GM04504 (cell line): ENCODE results near the gene GDF15.

Source experiments
- DNase-seq: peaks from one replicate; pipeline ENCODE4 v3.0.0-alpha.2; 2012; ENCODE audit warnings: low read depth

The GDF15 gene

DNA sequence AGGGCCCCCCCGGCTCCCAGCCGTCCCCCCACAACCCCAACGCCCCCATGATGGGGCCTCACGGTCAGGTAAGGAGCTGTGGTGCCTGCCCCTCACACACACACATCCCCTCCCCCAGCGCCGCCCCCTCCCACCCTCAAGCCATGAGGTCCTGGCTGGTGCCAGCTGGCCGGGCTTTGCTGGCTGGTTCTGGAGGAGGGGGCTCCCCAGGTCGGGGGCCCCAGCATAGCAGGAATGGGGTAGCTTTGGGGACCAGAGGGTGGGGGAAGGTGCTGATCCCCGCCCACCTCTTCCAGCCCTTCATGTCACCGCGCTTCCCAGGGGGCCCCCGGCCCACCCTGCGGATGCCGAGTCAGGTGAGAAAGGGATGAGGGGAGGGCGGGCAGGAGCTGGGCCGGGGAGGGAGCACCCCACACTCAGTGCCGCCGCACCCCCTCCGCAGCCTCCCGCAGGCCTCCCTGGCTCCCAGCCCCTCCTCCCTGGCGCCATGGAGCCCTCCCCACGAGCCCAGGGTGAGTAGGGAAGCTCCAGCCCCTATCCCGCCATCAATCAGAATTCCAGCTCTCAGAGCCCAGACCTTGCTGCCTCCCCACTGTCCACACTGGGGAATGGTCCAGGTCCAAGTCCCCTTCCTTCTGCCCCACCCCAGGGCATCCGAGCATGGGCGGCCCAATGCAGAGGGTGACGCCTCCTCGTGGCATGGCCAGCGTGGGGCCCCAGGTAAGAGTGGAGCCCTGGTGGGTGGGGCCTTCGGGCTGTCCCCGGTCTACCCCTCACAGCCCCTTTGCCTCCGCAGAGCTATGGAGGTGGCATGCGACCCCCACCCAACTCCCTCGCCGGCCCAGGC, 45.6 kb downstream of the GDF15 start:
- DNase-seq, result no peak

DNA sequence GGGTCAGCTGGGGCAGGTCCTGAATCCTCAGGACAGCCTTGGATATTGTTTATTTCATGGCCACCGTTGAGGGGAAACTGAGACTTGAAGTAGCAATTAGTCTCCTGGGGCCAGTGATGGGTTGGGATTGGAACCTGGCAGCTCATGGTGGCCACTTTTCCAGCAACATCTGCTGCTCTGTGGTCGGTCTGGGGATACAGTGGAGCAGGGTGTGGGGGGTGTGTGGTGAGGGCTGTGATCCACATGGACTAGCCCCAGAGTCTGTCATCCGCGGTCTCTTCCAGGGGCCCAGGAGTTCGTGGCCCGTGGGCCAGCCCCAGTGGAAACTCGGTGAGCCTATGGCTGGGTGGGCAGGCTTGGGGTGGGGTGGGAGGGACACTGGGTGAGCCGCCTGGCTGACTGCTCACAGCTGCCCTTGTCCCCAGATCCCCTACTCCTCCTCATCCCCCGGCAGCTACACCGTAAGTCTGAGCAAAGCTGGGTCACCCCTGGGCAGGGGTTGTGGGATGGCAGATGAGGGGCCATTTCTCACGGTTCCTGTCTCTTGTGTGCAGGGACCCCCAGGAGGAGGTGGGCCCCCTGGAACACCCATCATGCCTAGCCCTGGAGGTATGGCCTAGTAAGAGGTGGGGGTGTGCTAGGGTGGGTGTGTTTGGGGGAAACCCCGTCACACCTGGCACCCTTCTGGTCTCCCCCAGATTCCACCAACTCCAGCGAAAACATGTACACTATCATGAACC, 46.5 kb downstream of the GDF15 start:
- no peak for DNase-seq

DNA sequence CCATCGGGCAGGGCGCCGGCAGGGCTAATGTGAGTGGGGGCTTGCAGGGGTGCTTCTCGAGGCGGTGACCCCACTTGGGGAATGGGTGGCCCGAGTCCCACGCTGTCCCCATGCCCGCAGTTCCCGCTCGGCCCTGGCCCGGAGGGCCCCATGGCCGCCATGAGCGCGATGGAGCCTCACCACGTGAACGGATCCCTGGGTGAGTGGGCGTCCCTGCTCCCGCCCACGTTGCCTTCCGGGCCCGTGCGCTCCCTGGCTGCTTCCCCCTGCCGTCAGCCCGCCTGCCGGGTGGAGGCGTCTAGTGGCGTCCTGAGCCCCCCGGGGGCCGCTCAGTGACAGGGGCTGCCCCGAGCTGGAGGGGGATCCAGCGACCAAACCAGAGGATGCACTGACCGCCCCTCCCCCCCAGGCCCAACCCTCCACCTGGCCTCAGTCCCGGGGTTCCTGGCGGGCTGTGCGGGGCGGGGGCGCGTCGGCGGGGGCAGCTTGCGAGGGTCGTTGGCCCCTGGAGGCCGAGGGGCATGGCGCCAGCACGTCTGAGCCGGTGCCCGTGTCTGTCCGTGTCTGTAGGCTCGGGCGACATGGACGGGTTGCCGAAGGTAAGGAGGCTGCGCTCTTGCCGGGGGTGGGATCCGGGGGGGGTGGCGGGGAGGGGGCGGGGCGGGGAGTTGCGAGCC, 47.2 kb downstream of the GDF15 start:
- DNase-seq, result no peak

DNA sequence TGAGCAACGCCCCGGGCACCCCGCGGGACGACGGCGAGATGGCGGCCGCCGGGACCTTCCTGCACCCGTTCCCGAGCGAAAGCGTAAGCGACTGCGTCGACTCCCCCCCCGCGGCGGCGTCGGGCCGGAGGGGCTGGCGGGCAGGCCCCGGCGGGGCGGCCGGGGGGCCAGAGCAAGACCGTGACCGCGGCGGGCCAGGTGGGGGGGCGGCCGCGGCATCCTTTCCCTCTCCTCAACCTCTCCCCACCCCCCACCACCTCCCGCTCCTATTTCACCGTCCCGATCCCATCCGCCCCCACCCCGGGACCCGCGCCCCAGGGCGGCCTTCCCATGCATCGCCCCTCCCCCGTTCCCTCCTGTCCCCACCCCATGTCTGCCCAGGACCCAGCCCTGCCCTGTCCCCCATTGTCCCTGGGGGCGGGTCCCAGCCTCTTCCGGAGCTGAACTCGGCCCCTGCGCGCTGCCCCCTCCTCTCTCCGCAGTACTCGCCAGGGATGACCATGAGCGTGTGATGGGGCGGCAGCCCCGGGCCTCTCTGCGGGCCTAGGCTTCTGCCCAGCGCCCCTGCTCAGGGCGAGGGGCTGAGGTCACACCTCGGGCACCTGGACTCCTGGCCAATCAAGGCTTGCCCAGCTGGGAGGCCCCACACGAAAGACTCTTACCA, 47.9 kb downstream of the GDF15 start:
- no peak for DNase-seq

DNA sequence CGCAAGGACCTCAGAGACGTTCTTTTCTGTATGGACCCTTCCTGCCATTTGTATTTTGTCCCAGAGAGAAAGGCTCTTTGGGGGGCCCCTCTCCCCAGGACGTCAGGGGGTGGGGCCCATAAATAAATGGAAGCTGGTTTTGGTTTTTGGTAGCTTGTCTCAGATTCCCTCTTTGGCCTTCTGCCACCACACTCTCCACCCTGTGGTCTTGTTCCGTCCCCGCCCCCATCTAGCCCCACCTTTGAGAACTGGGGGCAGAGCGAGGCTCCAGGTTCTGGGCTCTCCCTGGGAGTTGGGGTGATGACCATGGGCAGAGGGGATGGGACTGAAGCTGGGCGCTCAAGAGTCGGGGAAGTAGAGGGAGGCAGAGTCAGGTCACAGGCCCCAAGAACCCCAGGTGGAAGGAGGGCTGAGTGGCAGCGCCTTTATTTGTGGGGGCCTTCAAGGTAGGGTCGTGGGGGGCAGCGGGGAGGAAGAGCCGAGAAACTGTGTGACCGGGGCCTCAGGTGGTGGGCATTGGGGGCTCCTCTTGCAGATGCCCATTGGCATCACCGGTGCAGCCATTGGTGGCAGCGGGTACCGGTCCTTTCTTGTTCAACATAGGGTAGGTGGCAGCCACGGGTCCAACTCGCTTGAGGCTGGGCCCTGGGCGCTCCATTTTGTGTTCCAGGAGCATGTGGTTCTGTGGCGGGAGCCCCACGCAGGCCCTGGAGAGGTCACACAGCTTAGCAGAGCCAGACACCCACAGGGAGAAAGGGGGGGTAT, 48.6 kb downstream of the GDF15 start:
- DNase-seq, result no peak

DNA sequence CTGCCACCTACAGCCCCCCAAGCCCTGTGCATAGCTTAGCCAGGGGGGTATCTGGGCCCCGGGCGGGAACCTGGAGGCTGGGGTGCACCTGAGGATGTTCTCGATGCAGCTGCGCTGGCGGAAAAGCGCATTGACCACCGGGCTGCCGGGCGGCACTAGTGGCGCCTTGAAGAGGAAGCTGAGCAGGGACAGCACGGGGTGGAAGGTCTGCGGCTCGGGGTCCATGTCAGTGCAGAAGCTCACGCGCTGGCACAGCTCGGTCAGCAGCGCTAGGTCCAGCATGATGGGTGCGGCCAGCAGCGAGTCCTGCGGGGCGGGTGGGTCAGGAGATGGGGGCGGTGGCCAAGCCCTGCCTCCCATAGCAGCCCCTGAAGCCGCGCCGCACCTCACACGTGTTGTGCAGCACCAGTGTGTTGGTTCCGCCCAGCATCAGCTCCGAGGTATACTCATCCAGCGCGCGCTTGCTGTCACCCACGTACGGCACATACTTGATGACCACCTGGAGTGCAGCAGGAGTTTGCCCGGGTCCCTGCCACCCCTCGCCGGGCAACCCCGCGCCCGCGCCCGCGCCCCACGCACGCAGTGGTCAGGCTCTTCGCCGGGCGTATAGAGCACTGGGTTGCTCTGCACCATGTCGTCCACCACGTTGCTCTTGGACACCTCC, 49.4 kb downstream of the GDF15 start:
- DNase-seq, result no peak

DNA sequence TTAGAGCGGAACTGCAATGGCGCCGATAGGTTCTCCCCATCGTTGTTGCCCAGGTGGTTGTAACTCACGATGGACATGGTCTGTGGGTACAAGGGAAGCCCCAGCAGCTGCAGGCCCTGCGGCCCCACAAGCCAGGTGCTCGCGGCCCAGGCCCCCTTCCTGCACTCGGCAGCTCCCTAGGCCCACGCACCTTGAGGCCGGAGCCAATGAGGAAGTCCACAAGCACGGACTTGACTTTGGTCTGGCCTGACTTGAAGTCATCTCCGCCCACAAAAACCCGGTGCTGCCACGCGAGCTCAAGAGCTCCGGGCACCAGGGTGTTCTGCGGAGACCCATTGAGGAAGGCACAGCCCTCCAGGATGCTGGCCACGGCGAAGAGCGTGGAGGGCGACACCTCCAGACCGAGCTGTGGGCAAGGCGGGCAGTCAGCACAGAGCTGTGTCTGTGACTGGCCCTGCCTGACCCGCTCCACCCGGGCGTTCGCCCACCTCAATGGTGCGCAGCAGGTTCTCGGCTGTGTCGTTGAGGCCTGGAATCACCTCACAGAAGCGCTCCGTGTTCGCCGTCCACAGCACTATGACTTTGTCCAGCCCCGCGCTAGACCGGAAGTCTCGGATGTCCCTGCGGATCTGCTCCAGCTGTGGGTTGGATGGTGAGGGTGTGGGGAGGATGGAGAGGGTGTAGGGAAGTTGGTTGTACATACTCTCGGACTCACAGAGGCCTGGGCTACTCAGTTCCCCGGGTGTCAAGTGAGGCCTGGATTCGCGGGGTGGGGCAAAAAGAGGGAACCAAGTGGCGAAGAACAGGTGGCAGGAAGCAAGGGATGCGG, 50.1 kb downstream of the GDF15 start:
- DNase-seq, result no peak

DNA sequence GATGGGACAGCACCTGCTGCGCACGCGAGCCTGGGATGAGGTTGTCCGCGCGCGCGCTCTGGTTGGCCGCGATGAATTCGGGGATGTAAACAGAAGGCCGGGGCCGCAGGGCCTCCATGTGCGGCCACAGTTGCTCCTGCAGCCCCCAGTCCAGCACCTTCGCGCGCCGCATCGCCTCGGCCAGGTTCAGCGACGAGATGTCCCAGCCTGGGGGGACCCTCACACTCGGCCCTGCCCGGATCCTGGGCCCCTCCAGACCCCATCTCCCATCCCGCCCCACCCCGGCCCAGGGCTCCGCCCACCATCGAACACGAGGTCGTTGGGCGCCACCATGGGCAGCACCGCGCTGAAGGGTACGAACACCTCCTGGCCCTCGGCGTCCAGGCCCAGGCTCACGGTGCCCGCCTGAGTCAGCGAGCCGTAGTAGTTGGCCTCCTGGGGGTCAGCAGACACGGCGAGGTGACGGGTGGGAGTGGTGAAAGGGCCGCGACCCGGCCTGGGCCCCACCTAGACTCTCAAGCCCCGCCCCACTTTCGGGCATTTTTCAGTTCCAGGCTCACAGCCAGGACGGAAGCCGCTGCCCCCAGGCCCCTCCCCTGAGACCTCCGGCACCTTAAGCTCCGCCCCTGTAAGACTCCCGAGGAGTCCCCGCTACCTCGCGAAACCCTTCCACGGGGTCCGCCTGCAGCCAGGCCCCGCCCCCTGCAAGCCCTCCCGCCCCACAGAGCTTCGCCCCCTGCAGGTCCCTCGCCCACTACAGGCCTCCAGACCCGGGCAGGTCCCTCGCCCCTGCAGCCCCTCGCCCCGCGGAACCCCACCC, 50.9 kb downstream of the GDF15 start:
- no peak for DNase-seq

DNA sequence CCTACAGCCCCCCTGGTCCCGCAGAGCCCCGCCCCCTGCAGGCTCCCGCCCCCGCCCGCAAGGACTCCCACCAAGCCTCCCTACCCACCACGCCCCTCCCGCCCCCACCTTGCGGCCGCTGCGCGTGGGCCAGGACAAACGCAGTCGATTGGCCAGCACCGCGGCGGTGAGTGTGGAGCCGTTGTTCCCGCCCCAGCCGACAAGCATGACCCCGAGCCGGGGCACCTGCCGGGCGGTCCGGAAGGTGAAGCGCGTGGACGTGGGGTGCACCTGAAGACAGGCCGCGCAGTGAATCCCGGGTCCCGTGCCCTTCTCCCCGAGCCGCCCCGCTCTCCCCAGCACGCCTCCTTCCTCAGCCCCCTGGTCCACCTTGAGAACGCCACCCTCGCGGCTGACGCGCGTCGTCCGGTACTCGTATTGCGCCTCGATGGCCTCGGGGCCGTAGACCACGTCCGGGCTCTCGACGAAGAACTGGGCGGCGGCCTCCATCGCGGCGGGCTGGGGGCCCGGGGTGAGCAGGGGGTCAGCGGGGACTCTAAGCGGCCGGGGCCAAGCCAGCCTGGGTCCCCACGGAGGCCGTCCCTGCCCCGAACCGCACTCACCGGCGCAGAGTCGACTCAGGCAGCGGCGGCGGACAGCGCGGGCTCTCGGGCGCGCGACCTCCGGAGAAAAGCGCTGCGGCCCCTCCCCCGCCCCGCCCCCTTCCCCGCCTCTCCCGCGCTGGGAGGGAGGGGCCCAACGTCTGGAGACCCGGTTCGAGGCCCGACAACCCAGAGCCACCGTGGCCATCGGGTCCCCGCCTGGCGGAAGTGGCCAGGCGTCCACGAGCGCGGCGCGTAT, 51.8 kb downstream of the GDF15 start, which contains the start of gene ISYNA1:
TSS of gene ISYNA1 (minus strand) at position 643 of the 840 bp plus-strand sequence. CDS start at position 489, 154 bp downstream.
- DNase-seq, result no peak

DNA sequence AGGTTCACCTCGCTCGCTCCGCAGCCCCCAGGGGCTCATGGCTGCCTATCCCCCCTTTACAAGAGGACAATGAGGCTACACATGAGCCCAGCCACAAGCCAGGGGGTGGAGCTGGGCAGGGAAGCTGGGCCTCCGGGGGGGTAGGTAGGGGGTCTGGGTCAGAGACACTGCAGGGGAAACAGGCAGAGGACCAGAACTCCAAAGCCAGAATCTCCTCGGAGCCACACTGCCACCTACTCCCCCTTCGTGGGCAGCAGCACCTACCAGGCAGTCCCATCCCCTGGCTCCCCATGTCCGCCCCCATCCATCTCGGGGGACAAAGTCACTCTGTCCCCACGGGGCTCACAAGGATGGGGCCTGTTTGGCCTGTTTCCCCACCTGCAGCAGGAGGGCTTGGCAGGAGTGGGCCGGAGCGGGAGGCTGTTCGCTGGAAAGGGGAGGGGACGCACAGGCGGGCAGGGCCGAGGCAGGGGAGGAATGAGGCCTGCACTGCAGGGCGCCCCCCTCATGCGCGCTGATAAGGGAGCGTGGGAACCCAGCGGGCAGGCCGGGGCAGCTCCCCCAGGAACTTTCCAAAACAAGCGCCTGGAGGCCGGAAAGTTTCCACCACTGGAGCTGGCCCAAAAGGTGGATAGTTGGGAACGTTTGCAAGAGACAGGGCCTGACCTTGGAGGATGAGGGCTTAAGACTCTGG, 52.5 kb downstream of the GDF15 start:
- no peak for DNase-seq
